ENCODE measurements around the gene LRAT. TPM values are rescaled to one million over a fixed set of nuclear protein-coding genes. Genes with fewer than 3 reads are reported as not detected.

Gene LRAT
- polyA plus RNA-seq, 2 donors: 0.07 to 0.16 TPM

DNA sequence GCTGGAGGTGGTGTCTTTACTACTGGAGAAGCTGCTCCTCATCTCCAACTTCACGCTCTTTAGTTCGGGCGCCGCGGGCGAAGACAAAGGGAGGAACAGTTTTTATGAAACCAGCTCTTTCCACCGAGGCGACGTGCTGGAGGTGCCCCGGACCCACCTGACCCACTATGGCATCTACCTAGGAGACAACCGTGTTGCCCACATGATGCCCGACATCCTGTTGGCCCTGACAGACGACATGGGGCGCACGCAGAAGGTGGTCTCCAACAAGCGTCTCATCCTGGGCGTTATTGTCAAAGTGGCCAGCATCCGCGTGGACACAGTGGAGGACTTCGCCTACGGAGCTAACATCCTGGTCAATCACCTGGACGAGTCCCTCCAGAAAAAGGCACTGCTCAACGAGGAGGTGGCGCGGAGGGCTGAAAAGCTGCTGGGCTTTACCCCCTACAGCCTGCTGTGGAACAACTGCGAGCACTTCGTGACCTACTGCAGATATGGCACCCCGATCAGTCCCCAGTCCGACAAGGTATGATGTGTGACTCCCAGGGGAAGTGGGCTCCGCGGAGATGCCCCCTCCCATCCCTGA is 634 bp downstream of the LRAT start:
- WGBS, 2 donors: 7 to 8% methylated on average over 31 of the region's 31 CpGs
- H3K4me1 ChIP-seq (ENCODE audit: control insufficient read depth in 2 of 2, insufficient read depth in 2 of 2, low read length in 1 of 2): peaks cover 4 to 13% of the 10 kb centered on the region in 2 donors
- H3K9me3 ChIP-seq (ENCODE audit: control insufficient read depth in 2 of 2, insufficient read depth in 1 of 2, low read depth in 1 of 2, low read length in 1 of 2): no peaks in the 10 kb centered on the region
- peaks cover 0 to 12% of the 10 kb centered on the region in 2 donors for H3K27me3 ChIP-seq (ENCODE audit: control insufficient read depth in 1 of 2, insufficient read depth in 2 of 2, low read length in 2 of 2)
- no peak overlapping the region for H3K27ac ChIP-seq (ENCODE audit: low read depth in 2 of 2, low read length in 1 of 2)
- no peaks in the 10 kb centered on the region for H3K36me3 ChIP-seq (ENCODE audit: control insufficient read depth in 2 of 2, insufficient read depth in 2 of 2, low read length in 1 of 2)
- H3K4me3 ChIP-seq (ENCODE audit: low read depth in 1 of 2, low read length in 2 of 2): peak overlapping the region; percentile 52 to 68

DNA sequence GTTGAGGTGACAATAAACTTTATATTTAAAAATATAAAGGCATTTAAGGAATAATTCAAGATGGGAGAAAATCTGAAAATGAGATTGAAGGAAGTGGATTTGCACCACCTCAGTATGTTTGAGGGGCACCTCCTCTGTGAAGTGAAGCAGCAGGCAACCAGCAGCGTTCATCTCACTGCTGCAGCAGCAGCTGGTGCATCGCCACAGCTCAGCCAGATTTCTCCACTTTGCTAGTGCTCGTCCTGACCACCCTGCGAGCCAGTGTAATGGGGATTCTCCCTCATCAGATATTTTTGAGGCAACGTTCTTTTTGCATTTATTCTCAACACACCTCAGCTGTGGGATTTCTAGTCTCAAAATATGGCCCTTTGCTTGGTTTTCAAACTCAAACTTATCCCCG is 13.9 kb downstream of the LRAT start:
- H3K27ac ChIP-seq (ENCODE audit: low read depth in 2 of 2, low read length in 1 of 2): no peak overlapping the region
- H3K4me1 ChIP-seq (ENCODE audit: control insufficient read depth in 2 of 2, insufficient read depth in 2 of 2, low read length in 1 of 2): no peaks in the 10 kb centered on the region
- no peaks in the 10 kb centered on the region for H3K9me3 ChIP-seq (ENCODE audit: control insufficient read depth in 2 of 2, insufficient read depth in 1 of 2, low read depth in 1 of 2, low read length in 1 of 2)
- H3K27me3 ChIP-seq (ENCODE audit: control insufficient read depth in 1 of 2, insufficient read depth in 2 of 2, low read length in 2 of 2): no peaks in the 10 kb centered on the region
- 73 to 74% methylated on average over 6 of the region's 6 CpGs for WGBS, 2 donors
- no peak overlapping the region for H3K4me3 ChIP-seq (ENCODE audit: low read depth in 1 of 2, low read length in 2 of 2)
- no peaks in the 10 kb centered on the region for H3K36me3 ChIP-seq (ENCODE audit: control insufficient read depth in 2 of 2, insufficient read depth in 2 of 2, low read length in 1 of 2)

DNA sequence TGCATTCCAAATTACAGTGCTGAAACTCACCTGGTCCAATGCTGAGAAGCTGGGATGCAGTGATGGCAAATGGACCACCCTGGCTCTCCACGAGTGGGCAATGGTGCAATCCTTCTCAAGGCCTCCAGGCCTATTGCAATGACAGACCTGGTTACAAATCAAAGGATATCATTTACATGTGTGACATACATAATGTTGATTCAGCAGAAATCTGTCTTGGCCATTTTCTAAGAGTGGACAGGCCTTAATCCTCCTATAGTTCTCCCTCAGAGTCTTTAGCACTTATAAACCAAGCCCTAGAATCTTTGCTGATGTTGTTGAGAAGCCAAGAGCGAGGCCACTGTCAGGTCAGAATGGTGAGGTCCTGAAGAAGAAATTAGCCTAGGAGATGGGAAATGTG is 17.1 kb downstream of the LRAT start:
- H3K4me3 ChIP-seq (ENCODE audit: low read depth in 1 of 2, low read length in 2 of 2): no peak overlapping the region
- 73 to 74% methylated on average over 2 of the region's 2 CpGs for WGBS, 2 donors
- H3K4me1 ChIP-seq (ENCODE audit: control insufficient read depth in 2 of 2, insufficient read depth in 2 of 2, low read length in 1 of 2): no peaks in the 10 kb centered on the region
- no peaks in the 10 kb centered on the region for H3K27me3 ChIP-seq (ENCODE audit: control insufficient read depth in 1 of 2, insufficient read depth in 2 of 2, low read length in 2 of 2)
- no peaks in the 10 kb centered on the region for H3K36me3 ChIP-seq (ENCODE audit: control insufficient read depth in 2 of 2, insufficient read depth in 2 of 2, low read length in 1 of 2)
- no peaks in the 10 kb centered on the region for H3K9me3 ChIP-seq (ENCODE audit: control insufficient read depth in 2 of 2, insufficient read depth in 1 of 2, low read depth in 1 of 2, low read length in 1 of 2)
- H3K27ac ChIP-seq (ENCODE audit: low read depth in 2 of 2, low read length in 1 of 2): no peak overlapping the region

- WGBS, 2 donors: 81 to 85% methylated on average over 1 of the region's 1 CpG
- no peaks in the 10 kb centered on the region for H3K9me3 ChIP-seq (ENCODE audit: control insufficient read depth in 2 of 2, insufficient read depth in 1 of 2, low read depth in 1 of 2, low read length in 1 of 2)
- H3K36me3 ChIP-seq (ENCODE audit: control insufficient read depth in 2 of 2, insufficient read depth in 2 of 2, low read length in 1 of 2): no peaks in the 10 kb centered on the region
- H3K4me1 ChIP-seq (ENCODE audit: control insufficient read depth in 2 of 2, insufficient read depth in 2 of 2, low read length in 1 of 2): no peaks in the 10 kb centered on the region
- H3K27me3 ChIP-seq (ENCODE audit: control insufficient read depth in 1 of 2, insufficient read depth in 2 of 2, low read length in 2 of 2): no peaks in the 10 kb centered on the region
- no peak overlapping the region for H3K4me3 ChIP-seq (ENCODE audit: low read depth in 1 of 2, low read length in 2 of 2)
- no peak overlapping the region for H3K27ac ChIP-seq (ENCODE audit: low read depth in 2 of 2, low read length in 1 of 2)
Observed at GRCh38 chr4:154778264-154778663, 34.5 kb downstream of the LRAT start.

GRCh38 chr4:154779362-154779947 is 35.7 kb downstream of the LRAT start:
- Histone ChIP-seq H3K4me1 (ENCODE audit: control insufficient read depth in 2 of 2, insufficient read depth in 2 of 2, low read length in 1 of 2) (no peaks in the 10 kb centered on the region), H3K27me3 (ENCODE audit: control insufficient read depth in 1 of 2, insufficient read depth in 2 of 2, low read length in 2 of 2) (no peaks in the 10 kb centered on the region), H3K9me3 (ENCODE audit: control insufficient read depth in 2 of 2, insufficient read depth in 1 of 2, low read depth in 1 of 2, low read length in 1 of 2) (no peaks in the 10 kb centered on the region), H3K27ac (ENCODE audit: low read depth in 2 of 2, low read length in 1 of 2) (no peak overlapping the region), H3K4me3 (ENCODE audit: low read depth in 1 of 2, low read length in 2 of 2) (no peak overlapping the region), H3K36me3 (ENCODE audit: control insufficient read depth in 2 of 2, insufficient read depth in 2 of 2, low read length in 1 of 2) (no peaks in the 10 kb centered on the region)
- 35 to 37% methylated on average over 3 of the region's 3 CpGs for WGBS, 2 donors

DNA sequence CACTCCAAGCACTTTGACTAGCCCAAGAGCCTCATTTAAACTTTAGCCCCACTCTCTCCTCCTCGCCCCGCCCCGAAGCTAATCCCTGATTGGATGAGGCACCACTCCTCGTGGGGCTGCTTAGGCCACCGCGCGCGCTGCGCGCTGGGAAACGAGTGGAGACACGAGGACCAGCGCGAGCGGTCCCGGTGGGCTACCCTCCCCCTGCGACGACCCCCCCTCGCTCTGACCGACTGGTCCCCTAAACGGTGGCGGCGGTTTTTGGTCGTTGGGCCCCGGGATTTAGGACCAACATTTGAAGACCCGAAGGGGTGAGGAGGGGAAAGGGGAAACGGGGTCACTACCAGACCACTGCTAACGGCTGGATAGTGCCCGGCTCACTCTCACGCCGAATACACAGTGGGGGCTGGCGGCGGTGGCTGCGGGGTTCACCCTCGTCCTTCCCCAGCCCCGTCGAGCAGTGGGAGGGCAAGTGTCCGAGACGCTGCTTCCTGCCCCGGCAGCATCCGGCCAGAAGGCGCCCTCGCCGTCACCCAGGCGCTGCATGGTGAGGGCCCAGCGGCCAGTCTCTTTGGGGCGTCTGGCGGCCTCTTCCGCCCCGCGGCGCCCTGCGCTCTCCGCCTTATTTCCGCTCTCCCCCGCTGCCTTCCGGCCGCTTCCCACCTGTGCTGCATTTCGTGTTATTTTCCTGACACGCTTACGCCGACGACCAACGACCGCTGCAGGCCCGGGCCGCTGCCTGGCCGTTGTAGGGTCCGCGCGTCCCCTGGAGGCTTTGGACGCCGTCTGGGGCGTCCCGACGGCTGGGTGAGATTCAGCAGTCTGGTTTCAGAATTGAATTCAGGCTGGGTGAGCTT is 37.6 kb downstream of the LRAT start, which contains the start of gene RBM46:
Gene RBM46 (plus strand): TSS at position 147 of the 857 bp plus-strand sequence. CDS start 15,481 bp downstream, outside the sequence.
- Histone ChIP-seq H3K36me3 (ENCODE audit: control insufficient read depth in 2 of 2, insufficient read depth in 2 of 2, low read length in 1 of 2) (no peaks in the 10 kb centered on the region), H3K9me3 (ENCODE audit: control insufficient read depth in 2 of 2, insufficient read depth in 1 of 2, low read depth in 1 of 2, low read length in 1 of 2) (no peaks in the 10 kb centered on the region), H3K4me3 (ENCODE audit: low read depth in 1 of 2, low read length in 2 of 2) (no peak within 1 kb of the TSS), H3K4me1 (ENCODE audit: control insufficient read depth in 2 of 2, insufficient read depth in 2 of 2, low read length in 1 of 2) (no peaks in the 10 kb centered on the region), H3K27ac (ENCODE audit: low read depth in 2 of 2, low read length in 1 of 2) (no peak within 1 kb of the TSS), H3K27me3 (ENCODE audit: control insufficient read depth in 1 of 2, insufficient read depth in 2 of 2, low read length in 2 of 2) (no peaks in the 10 kb centered on the region)
- WGBS, 2 donors: 68 to 75% methylated on average over 68 to 76 of the region's 76 CpGs

DNA sequence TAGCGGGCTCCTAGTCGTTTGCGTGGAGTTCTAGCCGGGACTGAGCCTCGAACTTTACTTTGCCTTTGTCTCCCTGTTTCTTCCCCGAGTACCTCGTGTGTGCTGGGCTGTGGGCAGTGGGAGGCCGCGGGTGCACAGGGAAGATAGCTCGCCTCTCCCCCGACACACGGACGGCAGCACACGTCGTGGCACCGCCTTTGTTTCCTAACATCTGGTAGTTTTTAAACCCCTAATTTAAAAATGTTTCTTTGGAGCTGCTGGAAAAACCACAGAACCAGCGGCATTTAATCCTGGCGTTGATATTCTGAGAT is 38.1 kb downstream of the LRAT start:
- Histone ChIP-seq H3K36me3 (ENCODE audit: control insufficient read depth in 2 of 2, insufficient read depth in 2 of 2, low read length in 1 of 2) (no peaks in the 10 kb centered on the region), H3K27ac (ENCODE audit: low read depth in 2 of 2, low read length in 1 of 2) (no peak overlapping the region)
- 83 to 85% methylated on average over 18 of the region's 18 CpGs for WGBS, 2 donors

More for the DNA sequence above, 38.1 kb downstream of the LRAT start:
- H3K4me1 ChIP-seq (ENCODE audit: control insufficient read depth in 2 of 2, insufficient read depth in 2 of 2, low read length in 1 of 2): no peaks in the 10 kb centered on the region
- no peaks in the 10 kb centered on the region for H3K9me3 ChIP-seq (ENCODE audit: control insufficient read depth in 2 of 2, insufficient read depth in 1 of 2, low read depth in 1 of 2, low read length in 1 of 2)
- H3K4me3 ChIP-seq (ENCODE audit: low read depth in 1 of 2, low read length in 2 of 2): no peak overlapping the region
- no peaks in the 10 kb centered on the region for H3K27me3 ChIP-seq (ENCODE audit: control insufficient read depth in 1 of 2, insufficient read depth in 2 of 2, low read length in 2 of 2)

Other genes with a start within 250 kb of the LRAT start
- gene PLRG1, start 193.6 kb upstream of the LRAT start, polyA plus RNA-seq: 10 to 100 TPM; 28.9 to 56.0 TPM
- gene FGB, start 181.0 kb upstream of the LRAT start, polyA plus RNA-seq: not detected
- not detected for gene FGA, start 153.3 kb upstream of the LRAT start, polyA plus RNA-seq
- gene FGG, start 131.3 kb upstream of the LRAT start, polyA plus RNA-seq: not detected
- gene RBM46, start 37.3 kb downstream of the LRAT start, polyA plus RNA-seq: not detected

Measured in esophagus (tissue), 2 donors.